ENCODE results near the gene SLC7A6OS. TPM values are rescaled to one million over a fixed set of nuclear protein-coding genes. Genes with fewer than 3 reads are reported as not detected.

SLC7A6OS gene
- total RNA-seq, 2 donors from 2014 or later = 21.3 to 21.8 TPM

GRCh38 chr16:68331879-68332410 is 21.2 kb upstream of the SLC7A6OS start:
- Mint-ChIP-seq H3K27me3 (no peaks in the 10 kb centered on the region), H3K4me1 (peaks cover 10% of the 10 kb centered on the region), H3K4me3 (no peak overlapping the region), H3K36me3 (ENCODE audit: low read depth) (peaks cover 79% of the 10 kb centered on the region), H3K27ac (peak overlapping the region; percentile 47), H3K9me3 (no peaks in the 10 kb centered on the region)
- ATAC-seq (replicated peaks) = no peak

GRCh38 chr16:68328860-68329390 is 18.2 kb upstream of the SLC7A6OS start:
- H3K27me3 Mint-ChIP-seq = no peaks in the 10 kb centered on the region
- H3K4me1 Mint-ChIP-seq = peaks cover 10% of the 10 kb centered on the region
- H3K27ac Mint-ChIP-seq = no peak overlapping the region
- no peak overlapping the region for H3K4me3 Mint-ChIP-seq
- no peak for ATAC-seq (replicated peaks)
- H3K36me3 Mint-ChIP-seq (ENCODE audit: low read depth) = peaks cover 81% of the 10 kb centered on the region
- no peaks in the 10 kb centered on the region for H3K9me3 Mint-ChIP-seq

- Mint-ChIP-seq H3K4me1 (peaks cover 10% of the 10 kb centered on the region), H3K9me3 (no peaks in the 10 kb centered on the region), H3K27ac (no peak overlapping the region), H3K4me3 (no peak overlapping the region), H3K27me3 (no peaks in the 10 kb centered on the region), H3K36me3 (ENCODE audit: low read depth) (peaks cover 84% of the 10 kb centered on the region)
- peak; percentile 98 for ATAC-seq (replicated peaks)
Measured at GRCh38 chr16:68328151-68328859, 17.6 kb upstream of the SLC7A6OS start.

DNA sequence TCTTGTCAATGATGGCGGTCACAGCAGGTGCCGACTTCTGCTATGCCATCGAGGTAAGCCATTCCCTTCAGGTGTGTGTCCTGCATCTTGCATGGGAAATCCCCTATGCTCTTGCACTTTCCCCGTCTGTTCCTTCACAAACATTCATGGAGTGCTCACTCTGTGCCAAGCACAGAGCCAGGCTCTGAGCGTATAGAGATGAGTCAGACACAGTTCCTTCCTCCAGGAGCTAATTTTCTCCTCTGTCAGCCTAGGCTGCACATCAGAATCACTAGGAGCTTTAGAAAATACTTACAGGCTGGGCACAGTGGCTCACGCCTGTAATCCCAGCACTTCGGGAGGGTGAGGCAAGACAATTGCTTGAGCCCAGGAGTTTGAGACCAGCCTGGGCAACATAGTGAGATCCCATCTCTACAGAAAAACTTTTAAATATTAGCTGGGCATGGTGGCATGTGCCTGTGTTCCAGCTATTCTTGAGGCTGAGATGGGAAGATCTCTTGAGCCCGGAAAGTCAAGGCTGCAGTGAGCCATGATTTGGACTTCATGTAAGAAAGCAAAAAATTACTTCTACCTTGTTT is 14.1 kb upstream of the SLC7A6OS start:
- Mint-ChIP-seq H3K36me3 (ENCODE audit: low read depth) (peaks cover 78% of the 10 kb centered on the region), H3K4me1 (peaks cover 12% of the 10 kb centered on the region), H3K27ac (no peak overlapping the region), H3K9me3 (no peaks in the 10 kb centered on the region), H3K27me3 (no peaks in the 10 kb centered on the region), H3K4me3 (no peak overlapping the region)
- ATAC-seq (replicated peaks) = no peak

DNA sequence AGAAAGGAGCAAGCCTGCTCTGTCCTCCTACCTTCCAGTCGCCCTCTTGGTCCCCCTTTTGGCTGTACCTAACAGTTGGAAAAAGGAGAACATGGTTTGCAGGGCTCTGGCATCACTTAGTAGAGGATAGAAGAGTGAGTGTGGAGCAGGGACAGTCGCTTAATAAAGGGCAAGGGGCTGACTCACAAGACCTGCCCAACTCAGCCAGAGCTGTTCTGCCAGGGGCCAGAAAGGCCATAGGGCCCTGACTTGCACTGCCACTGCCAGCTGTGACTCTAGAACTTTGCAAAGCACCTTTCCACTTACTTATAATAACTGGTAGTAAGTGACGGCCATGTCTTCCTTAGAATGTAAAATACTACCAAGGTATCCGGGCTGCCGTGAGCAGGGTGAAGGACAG is 13.6 kb upstream of the SLC7A6OS start:
- H3K4me1 Mint-ChIP-seq = peaks cover 17% of the 10 kb centered on the region
- peaks cover 83% of the 10 kb centered on the region for H3K36me3 Mint-ChIP-seq (ENCODE audit: low read depth)
- ATAC-seq (replicated peaks) = no peak
- H3K9me3 Mint-ChIP-seq = no peaks in the 10 kb centered on the region
- H3K27ac Mint-ChIP-seq = no peak overlapping the region
- H3K27me3 Mint-ChIP-seq = no peaks in the 10 kb centered on the region
- H3K4me3 Mint-ChIP-seq = no peak overlapping the region

GRCh38 chr16:68319185-68319908 is 8.6 kb upstream of the SLC7A6OS start:
- Mint-ChIP-seq H3K36me3 (ENCODE audit: low read depth) (peaks cover 84% of the 10 kb centered on the region), H3K4me1 (peaks cover 16% of the 10 kb centered on the region), H3K4me3 (peak overlapping the region; percentile 57), H3K27me3 (no peaks in the 10 kb centered on the region), H3K9me3 (no peaks in the 10 kb centered on the region), H3K27ac (peak overlapping the region; percentile 86)
- peak; percentile 100 for ATAC-seq (replicated peaks)

DNA sequence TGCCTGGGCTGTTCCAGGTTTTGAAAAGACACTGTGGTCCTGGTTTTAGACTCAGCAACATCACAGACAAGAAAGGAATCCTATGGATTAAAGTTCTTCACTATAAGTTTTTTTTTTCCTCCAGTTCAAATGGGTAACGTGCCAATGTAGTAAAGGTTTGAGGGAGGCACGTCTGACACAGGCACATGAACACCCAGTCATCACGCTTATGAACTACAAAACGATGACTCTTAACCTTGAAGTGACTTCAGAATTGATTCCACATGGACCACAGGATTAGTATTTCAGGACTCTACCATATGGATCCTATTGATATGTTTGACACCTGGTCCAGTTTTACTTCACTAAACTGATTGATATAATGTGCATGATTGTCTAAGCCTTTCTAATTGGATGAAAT is 2.4 kb upstream of the SLC7A6OS start:
- Mint-ChIP-seq H3K4me1 (peaks cover 13% of the 10 kb centered on the region), H3K9me3 (no peaks in the 10 kb centered on the region)

GRCh38 chr16:68310437-68310773 is 341 bp downstream of the SLC7A6OS start:
- peaks cover 74% of the 10 kb centered on the region for H3K36me3 Mint-ChIP-seq (ENCODE audit: low read depth)
- peak overlapping the region; percentile 92 for H3K27ac Mint-ChIP-seq
- H3K27me3 Mint-ChIP-seq = no peaks in the 10 kb centered on the region
- ATAC-seq (replicated peaks) = no peak
- H3K9me3 Mint-ChIP-seq = no peaks in the 10 kb centered on the region
- peak overlapping the region; percentile 96 for H3K4me3 Mint-ChIP-seq
- peaks cover 13% of the 10 kb centered on the region for H3K4me1 Mint-ChIP-seq

More for the DNA sequence above, 2.4 kb upstream of the SLC7A6OS start:
- H3K27me3 Mint-ChIP-seq = no peaks in the 10 kb centered on the region
- H3K27ac Mint-ChIP-seq = peak overlapping the region; percentile 29
- peaks cover 74% of the 10 kb centered on the region for H3K36me3 Mint-ChIP-seq (ENCODE audit: low read depth)
- peak overlapping the region; percentile 0 for H3K4me3 Mint-ChIP-seq
- ATAC-seq (replicated peaks) = no peak

DNA sequence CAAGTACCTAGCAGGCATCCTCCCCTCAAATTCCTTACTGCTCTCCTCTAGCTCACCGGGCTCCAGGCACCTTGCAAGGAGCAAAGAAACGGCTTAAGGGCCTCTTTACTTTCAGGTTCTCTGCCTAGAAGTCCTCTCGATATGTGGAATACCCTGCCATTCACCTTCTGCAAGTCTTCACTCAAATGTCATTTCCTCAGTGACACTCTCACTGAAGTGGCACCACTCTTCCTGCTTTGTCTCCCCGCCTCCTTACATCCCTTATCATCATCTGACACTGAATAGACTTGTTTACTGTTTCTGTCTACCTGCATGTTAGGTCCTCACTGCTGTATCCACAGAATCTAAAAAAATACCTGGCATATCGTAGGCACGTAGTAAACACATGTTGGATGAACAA is 947 bp downstream of the SLC7A6OS start:
- H3K27ac Mint-ChIP-seq = peak overlapping the region; percentile 92

DNA sequence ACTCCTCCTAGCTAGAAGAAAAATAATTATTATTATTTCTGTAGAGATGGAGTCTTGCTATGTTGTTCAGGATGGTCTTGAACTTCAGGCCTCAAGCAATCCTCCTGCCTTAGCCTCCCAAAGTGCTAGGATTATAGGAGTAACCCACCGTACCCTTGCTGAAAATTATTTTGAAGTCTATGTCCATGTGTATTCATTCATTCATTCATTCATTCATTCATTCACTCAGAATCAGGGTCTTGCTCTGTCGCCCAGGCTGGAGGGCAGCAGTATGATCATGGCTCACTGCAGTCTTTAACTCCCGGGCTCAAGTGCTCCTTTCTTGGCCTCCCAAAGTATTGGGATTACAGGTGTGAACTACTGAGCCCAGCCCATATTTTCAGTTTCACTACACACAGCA is 4.1 kb downstream of the SLC7A6OS start:
- Mint-ChIP-seq H3K4me1 (peaks cover 12% of the 10 kb centered on the region), H3K4me3 (no peak overlapping the region), H3K27ac (peak overlapping the region; percentile 20), H3K9me3 (no peaks in the 10 kb centered on the region), H3K36me3 (ENCODE audit: low read depth) (peaks cover 86% of the 10 kb centered on the region), H3K27me3 (no peaks in the 10 kb centered on the region)
- no peak for ATAC-seq (replicated peaks)

More for the DNA sequence above, 947 bp downstream of the SLC7A6OS start:
- peaks cover 13% of the 10 kb centered on the region for H3K4me1 Mint-ChIP-seq
- H3K36me3 Mint-ChIP-seq (ENCODE audit: low read depth) = peaks cover 74% of the 10 kb centered on the region
- peak overlapping the region; percentile 96 for H3K4me3 Mint-ChIP-seq
- H3K9me3 Mint-ChIP-seq = no peaks in the 10 kb centered on the region
- ATAC-seq (replicated peaks) = no peak
- H3K27me3 Mint-ChIP-seq = no peaks in the 10 kb centered on the region

DNA sequence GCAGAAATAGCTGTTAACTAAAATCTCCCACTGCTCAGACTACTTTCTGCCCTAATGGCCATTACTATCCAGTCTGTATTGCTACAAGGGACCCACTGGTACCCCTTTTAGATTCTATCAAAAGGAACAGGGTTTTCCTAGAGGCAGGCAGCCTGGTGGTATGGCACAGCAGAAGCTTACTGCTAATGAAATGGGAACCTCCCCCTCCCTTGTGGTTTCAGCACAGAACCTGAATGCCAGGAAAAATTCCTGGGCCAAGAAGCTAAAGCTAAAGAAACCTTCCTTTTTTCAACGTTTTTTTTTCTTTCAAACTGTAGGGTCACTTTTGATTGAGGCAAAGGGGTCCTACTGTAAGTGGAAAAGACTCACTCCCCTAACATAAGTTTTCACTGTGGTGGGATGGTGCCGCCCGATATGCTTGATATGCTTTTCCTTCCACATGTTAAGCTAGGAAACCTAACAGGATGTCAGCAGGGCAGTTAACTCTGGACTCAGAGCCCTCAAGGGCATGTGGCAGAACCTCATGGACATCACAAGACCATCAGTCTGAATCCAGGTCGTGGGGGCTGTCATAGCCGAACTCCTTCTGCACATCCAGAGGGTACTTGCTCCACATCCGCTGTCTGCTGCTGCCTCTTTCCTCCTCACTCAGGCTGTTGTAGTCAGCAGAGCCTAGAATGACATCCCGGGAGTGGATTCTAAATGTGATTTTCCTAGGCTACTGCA is 9.8 kb downstream of the SLC7A6OS start:
- Mint-ChIP-seq H3K36me3 (ENCODE audit: low read depth) (peaks cover 97% of the 10 kb centered on the region), H3K4me1 (peaks cover 10% of the 10 kb centered on the region), H3K27me3 (no peaks in the 10 kb centered on the region), H3K4me3 (no peak overlapping the region), H3K9me3 (no peaks in the 10 kb centered on the region), H3K27ac (peak overlapping the region; percentile 39)
- ATAC-seq (replicated peaks) = no peak

DNA sequence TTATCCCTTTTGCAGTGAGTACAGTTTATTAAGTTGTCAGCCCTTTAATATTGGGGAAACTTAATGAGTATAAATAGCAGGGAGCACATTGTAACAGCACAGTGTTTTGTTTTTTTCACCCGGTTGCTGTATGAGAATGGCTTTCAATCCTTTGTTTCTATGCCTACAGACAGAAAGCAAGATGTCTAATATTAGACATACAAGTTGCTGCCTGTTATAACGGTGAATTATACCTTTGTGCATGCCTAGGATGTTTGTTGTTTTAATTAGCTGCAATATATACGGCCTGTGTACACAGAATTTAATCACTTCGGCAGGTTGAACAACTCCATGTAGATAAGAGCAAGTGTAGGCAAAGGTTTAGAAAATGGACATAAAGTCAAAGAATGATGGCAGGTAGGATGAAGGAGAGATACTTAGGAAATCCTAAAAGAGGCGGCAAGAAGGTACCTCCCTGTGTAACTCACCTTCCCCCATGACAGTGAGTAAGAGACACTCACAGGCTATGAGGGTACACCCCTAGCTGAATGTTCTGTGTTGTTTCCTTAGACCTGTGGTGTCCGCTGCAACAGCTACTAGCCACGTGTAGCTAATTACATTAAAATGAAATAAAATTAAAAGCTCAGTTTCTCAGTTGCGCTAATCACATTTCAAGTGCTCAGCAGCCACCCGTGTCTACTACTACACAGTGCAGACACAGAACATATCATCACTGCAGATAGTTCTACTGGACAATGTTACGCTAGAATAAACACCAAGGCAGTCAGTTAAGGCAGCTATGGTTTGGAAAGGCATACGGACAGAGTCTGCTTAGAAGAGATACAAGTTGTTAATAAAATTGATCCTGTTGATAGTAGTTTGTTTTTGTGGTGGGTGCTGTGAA is 10.9 kb downstream of the SLC7A6OS start:
- H3K4me3 Mint-ChIP-seq = no peak overlapping the region
- no peak for ATAC-seq (replicated peaks)
- H3K36me3 Mint-ChIP-seq (ENCODE audit: low read depth) = peaks cover 97% of the 10 kb centered on the region
- peaks cover 10% of the 10 kb centered on the region for H3K4me1 Mint-ChIP-seq
- peak overlapping the region; percentile 39 for H3K27ac Mint-ChIP-seq
- H3K27me3 Mint-ChIP-seq = no peaks in the 10 kb centered on the region
- H3K9me3 Mint-ChIP-seq = no peaks in the 10 kb centered on the region

DNA sequence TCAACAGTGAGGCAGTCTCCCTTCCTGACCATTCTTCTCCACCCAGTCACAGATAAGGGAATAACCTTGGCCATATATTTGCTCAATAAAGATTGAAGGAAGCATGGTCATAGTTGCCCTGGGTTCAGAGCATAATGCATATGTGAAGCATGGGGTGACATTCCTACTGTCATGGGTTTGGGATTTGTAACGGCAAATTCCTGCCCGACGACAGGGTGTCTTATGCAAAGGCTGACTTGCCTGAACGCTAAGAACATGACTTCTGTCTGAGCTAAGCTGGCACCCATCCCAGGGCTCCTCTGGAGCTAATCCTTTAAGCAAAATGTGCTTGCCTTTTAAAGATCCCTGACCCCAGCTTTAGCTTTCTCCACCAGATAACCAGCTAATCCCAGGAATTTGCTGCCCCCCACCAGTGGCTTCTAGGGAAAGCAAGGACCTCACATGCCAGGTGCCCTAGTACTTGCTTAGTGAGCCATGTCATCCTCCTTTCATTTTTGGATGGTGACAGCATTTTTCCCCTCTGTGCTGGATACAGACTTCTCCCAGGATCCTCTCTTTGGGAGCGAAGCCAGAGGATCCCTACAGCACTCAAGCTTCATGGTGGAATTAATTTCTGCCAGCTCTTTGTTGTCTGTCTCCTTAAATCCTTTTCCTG is 11.7 kb downstream of the SLC7A6OS start:
- Mint-ChIP-seq H3K27ac (peak overlapping the region; percentile 32), H3K27me3 (no peaks in the 10 kb centered on the region), H3K36me3 (ENCODE audit: low read depth) (peaks cover 100% of the 10 kb centered on the region), H3K4me1 (peaks cover 10% of the 10 kb centered on the region), H3K9me3 (no peaks in the 10 kb centered on the region), H3K4me3 (no peak overlapping the region)
- no peak for ATAC-seq (replicated peaks)

Data from activated T-helper 17 cell treated with anti-CD3 and anti-CD28 coated beads, Interleukin-2, amount 50 U/mL, for 72 hours (primary cell).